Activated CD4-positive, alpha-beta T cell treated with anti-CD3 and anti-CD28 coated beads for 36 hours (primary cell): ENCODE results near the gene TTC27. TPM values are rescaled to one million over a fixed set of nuclear protein-coding genes. Genes with fewer than 3 reads are reported as not detected.
"Not testable (repeated sequence)": the region's sequence is repeated elsewhere in the genome, so short reads cannot be mapped to it uniquely, and the experiment has no call there.

Experiments
- ATAC-seq: fragments of 200-7000 bp; cut with Tn5 transposase; one replicate; pipeline ENCODE4 v1.10.0; 2021; ENCODE audit warnings: mild to moderate bottlenecking, moderate library complexity
- CTCF ChIA-PET: fragments of 350-600 bp; sonication (Branson Sonifier 250); formaldehyde crosslinking; loops from one replicate; lab custom pipeline; 2021; ENCODE audit warnings: antibody characterized with exemption; lab: Charles Lee
- POLR2A ChIA-PET: fragments of 350-600 bp; sonication (Branson Sonifier 250); formaldehyde crosslinking; loops from one replicate; lab custom pipeline; 2021; ENCODE audit warnings: antibody characterized with exemption, inconsistent platforms; lab: Charles Lee
- DNase-seq: peaks from one replicate; pipeline ENCODE4 v3.0.0-alpha.2; 2020
- H3K27ac Mint-ChIP-seq: one replicate; pipeline ENCODE4 v1.8.0; 2021; ENCODE audit warnings: mixed read lengths
- H3K27me3 Mint-ChIP-seq: one replicate; pipeline ENCODE4 v1.8.0; 2021; ENCODE audit warnings: mixed read lengths
- H3K36me3 Mint-ChIP-seq: one replicate; pipeline ENCODE4 v1.8.0; 2021; ENCODE audit warnings: low read depth, mixed read lengths
- H3K4me1 Mint-ChIP-seq: one replicate; pipeline ENCODE4 v1.8.0; 2021; ENCODE audit warnings: mixed read lengths
- H3K4me3 Mint-ChIP-seq: one replicate; pipeline ENCODE4 v1.8.0; 2021; ENCODE audit warnings: mild to moderate bottlenecking, moderate library complexity, mixed read lengths
- H3K9me3 Mint-ChIP-seq: one replicate; pipeline ENCODE4 v1.8.0; 2021; ENCODE audit warnings: low read depth, mixed read lengths
- intact Hi-C, 2 experiments: fragments of 100-400 bp; cut with DNase I in 1 of 2; cut with micrococcal nuclease in 1 of 2; formaldehyde crosslinking; loops; one replicate each; pipeline versions ENCODE4 v1.14.2 to v1.15.1; 2022 to 2024; cut with DNase I, micrococcal nuclease
- microRNA-seq: library from miRNA; unstranded; fragments of <30 nt; microRNA quantifications from one replicate; pipeline ENCODE4 v1.2.0, GENCODE V29; 2021; ENCODE audit warnings: borderline replicate concordance
- total RNA-seq, 2 experiments: library from RNA; stranded (reverse); gene quantifications; one replicate each; pipeline ENCODE4 v1.2.3, GENCODE V29; 2021

The TTC27 gene
- total RNA-seq, 2 experiments from 2014 or later: 32.7 to 33.7 TPM

GRCh38 chr2:32858713-32859112 is 230.9 kb downstream of the TTC27 start:
- Mint-ChIP-seq H3K27me3 (peaks cover 4% of the 10 kb centered on the region), H3K9me3 (no peaks in the 10 kb centered on the region), H3K4me3 (no peak overlapping the region), H3K27ac (no peak overlapping the region), H3K4me1 (peaks cover 6% of the 10 kb centered on the region), H3K36me3 (no peaks in the 10 kb centered on the region)
- no peak for DNase-seq
- intact Hi-C loops: no loop called here
- ATAC-seq: no peak
- POLR2A ChIA-PET: no interaction called here
- CTCF ChIA-PET: no interaction called here

- ChIA-PET POLR2A (no interaction called here), CTCF (no interaction called here)
- intact Hi-C loops: no loop called here
- Mint-ChIP-seq H3K4me1 (peaks cover 6% of the 10 kb centered on the region), H3K27me3 (peaks cover 8% of the 10 kb centered on the region), H3K27ac (no peak overlapping the region), H3K4me3 (no peak overlapping the region), H3K9me3 (no peaks in the 10 kb centered on the region), H3K36me3 (no peaks in the 10 kb centered on the region)
- no peak for ATAC-seq
- DNase-seq: no peak
Measured at GRCh38 chr2:32860385-32860784, 232.5 kb downstream of the TTC27 start.

GRCh38 chr2:32862269-32863055 is 234.6 kb downstream of the TTC27 start:
- CTCF ChIA-PET: interaction anchor here (0.7 to 1.0 kb wide), 2 partner anchors 73 to 599 kb away, joined by 3 read pairs; no protein-coding TSS in a partner anchor
- Mint-ChIP-seq H3K27me3 (peaks cover 10% of the 10 kb centered on the region), H3K27ac (no peak overlapping the region), H3K4me1 (peaks cover 6% of the 10 kb centered on the region), H3K4me3 (no peak overlapping the region), H3K9me3 (no peaks in the 10 kb centered on the region), H3K36me3 (no peaks in the 10 kb centered on the region)
- DNase-seq (no peak), ATAC-seq (peak; percentile 76)
- POLR2A ChIA-PET: no interaction called here
- intact Hi-C loops: no loop called here

GRCh38 chr2:32863326-32863725 is 235.5 kb downstream of the TTC27 start:
- ATAC-seq (no peak), DNase-seq (no peak)
- ChIA-PET POLR2A (no interaction called here), CTCF (interaction anchor here (1.0 kb wide), 1 partner anchor 598 kb away, joined by 3 read pairs; no protein-coding TSS in a partner anchor)
- Mint-ChIP-seq H3K4me1 (peaks cover 6% of the 10 kb centered on the region), H3K36me3 (no peaks in the 10 kb centered on the region), H3K27me3 (peaks cover 10% of the 10 kb centered on the region), H3K27ac (no peak overlapping the region), H3K4me3 (no peak overlapping the region), H3K9me3 (no peaks in the 10 kb centered on the region)
- intact Hi-C loops: no loop called here

GRCh38 chr2:32863803-32864202 is 236.0 kb downstream of the TTC27 start:
- H3K27me3 Mint-ChIP-seq: peaks cover 10% of the 10 kb centered on the region
- no peaks in the 10 kb centered on the region for H3K36me3 Mint-ChIP-seq
- POLR2A ChIA-PET: no interaction called here

GRCh38 chr2:32864334-32865111 is 236.7 kb downstream of the TTC27 start:
- no peak for ATAC-seq
- CTCF ChIA-PET: no interaction called here
- H3K9me3 Mint-ChIP-seq: no peaks in the 10 kb centered on the region
- intact Hi-C loops: no loop called here
- peaks cover 6% of the 10 kb centered on the region for H3K4me1 Mint-ChIP-seq
- DNase-seq: no peak
- H3K36me3 Mint-ChIP-seq: no peaks in the 10 kb centered on the region
- H3K27ac Mint-ChIP-seq: no peak overlapping the region
- peaks cover 10% of the 10 kb centered on the region for H3K27me3 Mint-ChIP-seq
- POLR2A ChIA-PET: no interaction called here
- H3K4me3 Mint-ChIP-seq: no peak overlapping the region

More at GRCh38 chr2:32863803-32864202, 236.0 kb downstream of the TTC27 start:
- intact Hi-C loops: no loop called here
- Mint-ChIP-seq H3K9me3 (no peaks in the 10 kb centered on the region), H3K4me3 (no peak overlapping the region), H3K4me1 (peaks cover 6% of the 10 kb centered on the region), H3K27ac (no peak overlapping the region)
- DNase-seq (no peak), ATAC-seq (no peak)
- CTCF ChIA-PET: interaction anchor here (1.0 kb wide), 1 partner anchor 597 kb away, joined by 3 read pairs; no protein-coding TSS in a partner anchor

- CTCF ChIA-PET: no interaction called here
- Mint-ChIP-seq H3K4me1 (peaks cover 6% of the 10 kb centered on the region), H3K27me3 (peaks cover 8% of the 10 kb centered on the region), H3K9me3 (no peaks in the 10 kb centered on the region), H3K27ac (no peak overlapping the region), H3K4me3 (no peak overlapping the region), H3K36me3 (no peaks in the 10 kb centered on the region)
- DNase-seq (peak; percentile 21), ATAC-seq (peak; percentile 60)
- POLR2A ChIA-PET: no interaction called here
- intact Hi-C loops: no loop called here
Measured at GRCh38 chr2:32865399-32866068, 237.7 kb downstream of the TTC27 start.

- H3K4me1 Mint-ChIP-seq, H3K4me3 Mint-ChIP-seq, intact Hi-C loops, CTCF ChIA-PET, POLR2A ChIA-PET, H3K36me3 Mint-ChIP-seq, DNase-seq, H3K9me3 Mint-ChIP-seq, H3K27ac Mint-ChIP-seq, ATAC-seq: not testable (repeated sequence)
- H3K27me3 Mint-ChIP-seq: peaks cover 11% of the 10 kb centered on the region
Measured at GRCh38 chr2:32866462-32866861, 238.6 kb downstream of the TTC27 start.

Small RNA genes lying within 50 kb of the gene (microRNA-seq; reads per million reads assigned to microRNA genes)
- gene MIR4765: not detected
